ENCODE data around the gene ERBB3.
A peak's percentile ranks its signal among the peaks of the same experiment; 100 is the strongest.

Gene ERBB3

DNA sequence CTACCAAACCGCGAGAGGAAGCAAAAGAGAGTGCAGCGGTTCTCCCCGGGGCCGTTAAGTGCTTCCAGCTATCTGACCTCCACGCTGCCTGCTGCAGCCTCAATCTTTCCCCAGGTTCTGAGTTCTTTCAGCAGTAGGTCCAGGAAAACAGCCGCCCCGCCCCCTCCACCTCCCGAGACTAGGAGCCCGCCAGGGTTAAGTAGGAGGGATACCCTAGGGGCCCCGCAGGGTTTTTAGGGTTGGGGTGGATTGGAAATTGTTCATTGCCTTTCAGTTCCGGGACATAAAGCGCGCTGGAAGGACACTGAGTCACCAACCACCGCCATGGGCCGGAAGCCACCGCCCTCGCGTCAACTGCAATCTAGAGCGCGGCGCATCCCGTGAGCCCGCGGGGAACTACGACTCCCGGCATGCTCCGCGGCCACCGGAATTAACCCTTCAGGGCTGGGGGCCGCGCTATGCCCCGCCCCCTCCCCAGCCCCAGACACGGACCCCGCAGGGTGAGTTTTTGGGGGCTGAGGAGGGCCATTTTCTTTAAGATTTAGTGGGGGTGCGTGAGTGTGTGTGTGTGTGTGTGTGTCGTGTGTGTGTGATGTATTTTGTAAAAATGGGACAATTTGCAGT, 72.3 kb downstream of the ERBB3 start, which contains the start of gene MYL6B (continued):
- TF ChIP-seq ZNF639 (tag by site-specific recombination; IDR thresholded peaks at IDR 0.05) (peak; percentile 76), ZNF518A (tag by site-specific recombination; conservative IDR thresholded peaks at IDR 0.05; ENCODE audit: low read depth) (peak; percentile 68; the same call in 1 of the 2 replicates), ZFP37 (tag by site-specific recombination; IDR thresholded peaks at IDR 0.05) (0 out of 2 replicates have a peak, but pooled peaks have one; percentile 25), ZBTB17 (tag by site-specific recombination; IDR thresholded peaks at IDR 0.05) (peak; percentile 93), ZBTB20 (tag by site-specific recombination; IDR thresholded peaks at IDR 0.05) (peak; percentile 83), ZNF398 (tag by site-specific recombination; IDR thresholded peaks at IDR 0.05) (peak; percentile 16; the same call in 1 of the 2 replicates), ZFHX2 (tag by site-specific recombination; conservative IDR thresholded peaks at IDR 0.05) (peak; percentile 63), YY1 (tag by site-specific recombination; IDR thresholded peaks at IDR 0.05) (peak; percentile 78), ZNF112 (tag by site-specific recombination; IDR thresholded peaks at IDR 0.05) (no peak), PATZ1 (tag by site-specific recombination; IDR thresholded peaks at IDR 0.05) (peak; percentile 100), ZNF311 (tag by site-specific recombination; IDR thresholded peaks at IDR 0.05; ENCODE audit: borderline replicate concordance) (no peak), SETDB1 (IDR thresholded peaks at IDR 0.05; ENCODE audit: insufficient read length, low read length) (no peak), ZNF654 (tag by site-specific recombination; IDR thresholded peaks at IDR 0.05; ENCODE audit: low read depth) (peak; percentile 12; the same call in 1 of the 2 replicates)
- TF ChIP-seq, protein P1, sequence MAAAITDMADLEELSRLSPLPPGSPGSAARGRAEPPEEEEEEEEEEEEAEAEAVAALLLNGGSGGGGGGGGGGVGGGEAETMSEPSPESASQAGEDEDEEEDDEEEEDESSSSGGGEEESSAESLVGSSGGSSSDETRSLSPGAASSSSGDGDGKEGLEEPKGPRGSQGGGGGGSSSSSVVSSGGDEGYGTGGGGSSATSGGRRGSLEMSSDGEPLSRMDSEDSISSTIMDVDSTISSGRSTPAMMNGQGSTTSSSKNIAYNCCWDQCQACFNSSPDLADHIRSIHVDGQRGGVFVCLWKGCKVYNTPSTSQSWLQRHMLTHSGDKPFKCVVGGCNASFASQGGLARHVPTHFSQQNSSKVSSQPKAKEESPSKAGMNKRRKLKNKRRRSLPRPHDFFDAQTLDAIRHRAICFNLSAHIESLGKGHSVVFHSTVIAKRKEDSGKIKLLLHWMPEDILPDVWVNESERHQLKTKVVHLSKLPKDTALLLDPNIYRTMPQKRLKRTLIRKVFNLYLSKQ (tag by site-specific recombination; IDR thresholded peaks at IDR 0.05; ENCODE audit: borderline replicate concordance) = no peak
- TF ChIP-seq, protein P2, sequence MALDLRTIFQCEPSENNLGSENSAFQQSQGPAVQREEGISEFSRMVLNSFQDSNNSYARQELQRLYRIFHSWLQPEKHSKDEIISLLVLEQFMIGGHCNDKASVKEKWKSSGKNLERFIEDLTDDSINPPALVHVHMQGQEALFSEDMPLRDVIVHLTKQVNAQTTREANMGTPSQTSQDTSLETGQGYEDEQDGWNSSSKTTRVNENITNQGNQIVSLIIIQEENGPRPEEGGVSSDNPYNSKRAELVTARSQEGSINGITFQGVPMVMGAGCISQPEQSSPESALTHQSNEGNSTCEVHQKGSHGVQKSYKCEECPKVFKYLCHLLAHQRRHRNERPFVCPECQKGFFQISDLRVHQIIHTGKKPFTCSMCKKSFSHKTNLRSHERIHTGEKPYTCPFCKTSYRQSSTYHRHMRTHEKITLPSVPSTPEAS (tag by site-specific recombination; IDR thresholded peaks at IDR 0.05) = peak; percentile 71; the same call in 1 of the 2 replicates
- TF ChIP-seq, protein P3, sequence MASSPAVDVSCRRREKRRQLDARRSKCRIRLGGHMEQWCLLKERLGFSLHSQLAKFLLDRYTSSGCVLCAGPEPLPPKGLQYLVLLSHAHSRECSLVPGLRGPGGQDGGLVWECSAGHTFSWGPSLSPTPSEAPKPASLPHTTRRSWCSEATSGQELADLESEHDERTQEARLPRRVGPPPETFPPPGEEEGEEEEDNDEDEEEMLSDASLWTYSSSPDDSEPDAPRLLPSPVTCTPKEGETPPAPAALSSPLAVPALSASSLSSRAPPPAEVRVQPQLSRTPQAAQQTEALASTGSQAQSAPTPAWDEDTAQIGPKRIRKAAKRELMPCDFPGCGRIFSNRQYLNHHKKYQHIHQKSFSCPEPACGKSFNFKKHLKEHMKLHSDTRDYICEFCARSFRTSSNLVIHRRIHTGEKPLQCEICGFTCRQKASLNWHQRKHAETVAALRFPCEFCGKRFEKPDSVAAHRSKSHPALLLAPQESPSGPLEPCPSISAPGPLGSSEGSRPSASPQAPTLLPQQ (tag by site-specific recombination; IDR thresholded peaks at IDR 0.05) = peak; percentile 56; the same call in 1 of the 2 replicates
- TF ChIP-seq, protein P4, sequence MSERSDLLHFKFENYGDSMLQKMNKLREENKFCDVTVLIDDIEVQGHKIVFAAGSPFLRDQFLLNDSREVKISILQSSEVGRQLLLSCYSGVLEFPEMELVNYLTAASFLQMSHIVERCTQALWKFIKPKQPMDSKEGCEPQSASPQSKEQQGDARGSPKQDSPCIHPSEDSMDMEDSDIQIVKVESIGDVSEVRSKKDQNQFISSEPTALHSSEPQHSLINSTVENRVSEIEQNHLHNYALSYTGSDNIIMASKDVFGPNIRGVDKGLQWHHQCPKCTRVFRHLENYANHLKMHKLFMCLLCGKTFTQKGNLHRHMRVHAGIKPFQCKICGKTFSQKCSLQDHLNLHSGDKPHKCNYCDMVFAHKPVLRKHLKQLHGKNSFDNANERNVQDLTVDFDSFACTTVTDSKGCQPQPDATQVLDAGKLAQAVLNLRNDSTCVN (tag by site-specific recombination; optimal IDR thresholded peaks at IDR 0.05) = peak; percentile 63
- TF ChIP-seq, protein P5, sequence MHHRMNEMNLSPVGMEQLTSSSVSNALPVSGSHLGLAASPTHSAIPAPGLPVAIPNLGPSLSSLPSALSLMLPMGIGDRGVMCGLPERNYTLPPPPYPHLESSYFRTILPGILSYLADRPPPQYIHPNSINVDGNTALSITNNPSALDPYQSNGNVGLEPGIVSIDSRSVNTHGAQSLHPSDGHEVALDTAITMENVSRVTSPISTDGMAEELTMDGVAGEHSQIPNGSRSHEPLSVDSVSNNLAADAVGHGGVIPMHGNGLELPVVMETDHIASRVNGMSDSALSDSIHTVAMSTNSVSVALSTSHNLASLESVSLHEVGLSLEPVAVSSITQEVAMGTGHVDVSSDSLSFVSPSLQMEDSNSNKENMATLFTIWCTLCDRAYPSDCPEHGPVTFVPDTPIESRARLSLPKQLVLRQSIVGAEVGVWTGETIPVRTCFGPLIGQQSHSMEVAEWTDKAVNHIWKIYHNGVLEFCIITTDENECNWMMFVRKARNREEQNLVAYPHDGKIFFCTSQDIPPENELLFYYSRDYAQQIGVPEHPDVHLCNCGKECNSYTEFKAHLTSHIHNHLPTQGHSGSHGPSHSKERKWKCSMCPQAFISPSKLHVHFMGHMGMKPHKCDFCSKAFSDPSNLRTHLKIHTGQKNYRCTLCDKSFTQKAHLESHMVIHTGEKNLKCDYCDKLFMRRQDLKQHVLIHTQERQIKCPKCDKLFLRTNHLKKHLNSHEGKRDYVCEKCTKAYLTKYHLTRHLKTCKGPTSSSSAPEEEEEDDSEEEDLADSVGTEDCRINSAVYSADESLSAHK (tag by site-specific recombination; IDR thresholded peaks at IDR 0.05) = no peak

All from HEK293 (cell line).